ENCODE data around the gene ZIC1. TPM values are rescaled to one million over a fixed set of nuclear protein-coding genes. Genes with fewer than 3 reads are reported as not detected.
A peak's percentile ranks its signal among the peaks of the same experiment; 100 is the strongest.

Gene ZIC1
- total RNA-seq, 1 donor from 2014 or later: 20.0 TPM

DNA sequence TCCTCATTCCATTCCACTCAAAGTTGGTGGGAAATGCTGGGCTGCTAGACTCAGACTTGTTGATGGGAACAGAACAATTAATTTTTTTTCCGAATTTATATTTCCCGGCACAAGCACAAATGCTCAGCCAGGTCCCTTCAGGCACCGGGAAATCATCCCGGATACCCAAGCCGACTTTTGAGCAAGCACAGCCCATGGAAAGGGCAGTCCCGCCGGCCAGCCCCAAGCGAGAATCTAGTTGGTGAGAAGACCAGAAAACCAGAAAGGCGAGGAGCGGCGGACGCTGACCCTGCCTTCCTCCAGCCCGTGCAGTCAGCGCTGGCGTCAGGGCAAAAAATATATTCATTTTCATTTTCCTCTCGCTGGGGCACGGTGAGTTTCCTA, 2.1 kb upstream of the ZIC1 start:
- FAIRE-seq: no peak

DNA sequence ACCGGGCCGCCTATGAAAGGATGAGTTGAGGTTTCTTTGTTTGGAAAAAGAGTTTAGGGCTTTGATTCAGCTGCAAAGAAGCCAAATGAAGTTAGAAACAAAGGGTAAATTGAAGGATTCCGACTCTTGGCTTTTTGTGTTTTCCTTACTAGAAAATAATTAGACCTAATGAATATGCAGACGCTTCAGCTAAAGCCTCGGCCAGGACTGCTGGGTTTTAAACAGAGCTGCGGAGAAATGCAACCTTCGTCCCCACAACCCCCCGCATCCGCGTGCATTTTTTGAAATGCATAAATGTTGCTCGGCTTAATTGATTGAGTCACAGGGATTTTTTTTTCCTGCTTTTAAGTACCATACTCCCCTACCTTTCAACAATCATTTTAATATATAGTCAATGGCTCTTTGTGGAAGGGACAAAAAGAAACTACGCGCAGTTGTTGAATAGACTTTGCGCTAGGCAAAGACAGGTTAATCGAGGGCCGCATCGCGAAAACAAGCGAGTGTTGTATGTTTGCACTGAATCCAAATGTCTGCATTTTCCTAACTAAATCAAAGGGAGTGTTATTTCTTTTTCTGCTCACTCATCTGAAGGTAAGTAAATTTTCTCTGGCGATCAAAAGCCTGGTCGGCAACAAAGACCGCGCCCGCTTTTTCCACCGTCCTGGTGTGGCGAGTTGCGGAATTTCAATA, 1.5 kb upstream of the ZIC1 start:
- FAIRE-seq: no peak
- DNase-seq (ENCODE audit: low spot score in 2 of 2): no peak

More for the DNA sequence above, 2.1 kb upstream of the ZIC1 start:
- no peak for DNase-seq (ENCODE audit: low spot score in 2 of 2)

DNA sequence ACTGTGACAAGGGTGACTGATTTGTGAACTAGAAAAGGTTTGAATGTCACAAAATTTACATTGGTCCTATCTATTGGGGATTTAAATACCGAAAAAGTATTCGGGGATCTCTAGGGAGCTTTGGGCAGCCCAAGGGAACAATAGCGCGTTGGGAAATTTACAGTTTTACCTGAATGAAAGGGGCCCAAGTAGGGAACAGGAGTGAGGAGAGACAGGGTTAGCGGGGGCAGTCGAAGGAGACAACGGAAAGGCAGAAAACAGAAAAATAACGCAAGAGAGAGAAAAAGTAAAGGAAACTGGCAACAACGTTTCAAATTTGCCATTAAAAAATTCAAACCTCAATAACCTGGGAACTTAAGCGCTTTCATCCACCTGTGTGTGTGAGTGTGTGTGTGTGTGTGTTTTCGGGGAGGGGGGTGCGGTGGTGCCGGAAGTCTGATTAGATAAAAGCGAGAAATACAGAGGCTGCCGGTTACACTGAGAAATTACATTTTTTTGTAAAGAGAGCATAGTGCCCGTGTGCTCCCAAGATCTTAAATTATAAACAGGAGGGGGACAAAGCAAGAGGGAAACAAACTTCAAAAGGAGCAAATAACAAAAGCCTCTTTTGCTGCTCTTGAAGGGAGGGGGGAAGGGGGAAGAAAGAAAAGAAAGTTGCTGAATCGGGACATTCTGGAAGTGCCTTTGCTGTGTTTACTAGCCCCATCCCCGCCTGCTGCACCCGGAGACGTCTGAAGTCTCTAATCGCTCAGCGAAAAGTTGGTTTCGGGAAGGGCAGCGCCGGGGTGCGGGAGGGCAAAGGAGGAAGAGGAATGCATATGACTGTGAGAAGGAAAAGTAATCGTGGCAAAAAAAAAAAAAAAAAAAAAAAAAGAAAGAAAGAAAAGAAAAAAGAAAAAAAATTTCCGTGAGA, 721 bp upstream of the ZIC1 start:
- FAIRE-seq: no peak
- DNase-seq (ENCODE audit: low spot score in 2 of 2): no peak

DNA sequence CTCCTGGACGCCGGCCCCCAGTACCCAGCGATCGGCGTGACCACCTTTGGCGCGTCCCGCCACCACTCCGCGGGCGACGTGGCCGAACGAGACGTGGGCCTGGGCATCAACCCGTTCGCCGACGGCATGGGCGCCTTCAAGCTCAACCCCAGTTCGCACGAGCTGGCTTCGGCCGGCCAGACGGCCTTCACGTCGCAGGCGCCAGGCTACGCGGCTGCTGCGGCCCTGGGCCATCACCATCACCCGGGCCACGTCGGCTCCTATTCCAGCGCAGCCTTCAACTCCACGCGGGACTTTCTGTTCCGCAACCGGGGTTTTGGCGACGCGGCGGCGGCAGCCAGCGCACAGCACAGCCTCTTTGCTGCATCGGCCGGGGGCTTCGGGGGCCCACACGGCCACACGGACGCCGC, 956 bp downstream of the ZIC1 start:
- FAIRE-seq (no peak), DNase-seq (ENCODE audit: low spot score in 2 of 2) (no peak)

DNA sequence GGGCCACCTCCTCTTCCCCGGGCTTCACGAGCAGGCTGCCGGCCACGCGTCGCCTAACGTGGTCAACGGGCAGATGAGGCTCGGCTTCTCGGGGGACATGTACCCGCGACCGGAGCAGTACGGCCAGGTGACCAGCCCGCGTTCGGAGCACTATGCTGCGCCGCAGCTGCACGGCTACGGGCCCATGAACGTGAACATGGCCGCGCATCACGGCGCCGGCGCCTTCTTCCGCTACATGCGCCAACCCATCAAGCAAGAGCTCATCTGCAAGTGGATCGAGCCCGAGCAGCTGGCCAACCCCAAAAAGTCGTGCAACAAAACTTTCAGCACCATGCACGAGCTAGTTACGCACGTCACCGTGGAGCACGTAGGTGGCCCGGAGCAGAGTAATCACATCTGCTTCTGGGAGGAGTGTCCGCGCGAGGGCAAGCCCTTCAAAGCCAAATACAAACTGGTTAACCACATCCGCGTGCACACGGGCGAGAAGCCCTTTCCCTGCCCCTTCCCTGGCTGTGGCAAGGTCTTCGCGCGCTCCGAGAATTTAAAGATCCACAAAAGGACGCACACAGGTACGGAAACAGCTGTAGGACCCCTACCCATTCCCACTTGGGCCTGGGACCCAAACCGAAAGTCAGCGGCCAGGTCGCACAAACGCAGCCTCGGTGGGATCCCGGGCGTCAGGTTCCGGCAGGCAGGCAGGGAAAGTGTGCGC, 1.5 kb downstream of the ZIC1 start:
- no peak for DNase-seq (ENCODE audit: low spot score in 2 of 2)
- no peak for FAIRE-seq

DNA sequence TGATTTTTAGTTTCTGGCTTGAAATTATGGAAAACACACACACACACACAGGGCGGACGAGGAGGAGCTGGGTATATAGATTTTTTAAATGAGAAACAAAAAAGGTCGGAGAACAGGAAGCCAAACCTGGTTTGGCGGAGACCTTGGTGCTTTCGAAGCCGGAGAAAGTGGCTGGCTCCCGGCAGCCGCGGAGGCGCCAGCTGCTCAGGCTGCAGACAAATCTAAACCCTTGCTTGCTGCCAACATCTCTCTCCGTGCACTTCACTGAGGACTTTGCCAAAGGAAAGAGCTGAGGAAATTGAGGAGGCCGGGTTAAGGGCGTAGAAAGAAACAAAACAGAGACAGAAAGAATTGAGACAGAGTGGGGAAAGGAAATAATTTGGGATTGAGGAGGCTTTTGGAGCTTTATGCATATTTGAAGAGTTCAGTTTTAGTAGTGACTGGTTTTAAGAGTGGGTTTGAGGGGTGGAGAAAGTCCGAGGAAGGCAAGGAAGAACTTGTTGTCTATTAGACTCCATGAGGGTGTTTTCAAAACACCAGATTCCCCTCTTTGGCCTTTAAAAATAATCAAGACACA, 2.2 kb downstream of the ZIC1 start:
- FAIRE-seq: no peak
- no peak for DNase-seq (ENCODE audit: low spot score in 2 of 2)

DNA sequence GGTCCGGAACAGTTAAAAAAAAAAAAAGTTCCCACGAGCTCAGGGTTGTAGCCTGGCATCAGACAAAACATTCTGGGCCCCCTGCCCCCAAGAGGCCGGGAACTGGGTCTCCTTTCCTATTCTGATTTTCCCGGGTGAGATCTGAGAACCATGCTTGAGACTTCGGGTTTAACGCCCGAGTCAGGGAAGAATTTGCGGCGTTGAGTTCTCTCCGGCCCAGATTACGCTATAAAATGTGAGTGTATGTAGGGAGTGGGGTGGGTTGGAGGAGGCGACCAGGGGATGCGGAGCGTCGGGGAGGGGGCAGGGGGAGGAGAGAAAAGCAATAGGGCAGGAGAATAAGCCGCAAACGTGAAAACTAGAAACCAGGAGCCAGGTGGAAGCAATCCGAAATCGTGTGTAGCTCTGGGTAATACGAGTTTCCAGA, 2.7 kb downstream of the ZIC1 start:
- DNase-seq (ENCODE audit: low spot score in 2 of 2) (no peak), FAIRE-seq (no peak)

DNA sequence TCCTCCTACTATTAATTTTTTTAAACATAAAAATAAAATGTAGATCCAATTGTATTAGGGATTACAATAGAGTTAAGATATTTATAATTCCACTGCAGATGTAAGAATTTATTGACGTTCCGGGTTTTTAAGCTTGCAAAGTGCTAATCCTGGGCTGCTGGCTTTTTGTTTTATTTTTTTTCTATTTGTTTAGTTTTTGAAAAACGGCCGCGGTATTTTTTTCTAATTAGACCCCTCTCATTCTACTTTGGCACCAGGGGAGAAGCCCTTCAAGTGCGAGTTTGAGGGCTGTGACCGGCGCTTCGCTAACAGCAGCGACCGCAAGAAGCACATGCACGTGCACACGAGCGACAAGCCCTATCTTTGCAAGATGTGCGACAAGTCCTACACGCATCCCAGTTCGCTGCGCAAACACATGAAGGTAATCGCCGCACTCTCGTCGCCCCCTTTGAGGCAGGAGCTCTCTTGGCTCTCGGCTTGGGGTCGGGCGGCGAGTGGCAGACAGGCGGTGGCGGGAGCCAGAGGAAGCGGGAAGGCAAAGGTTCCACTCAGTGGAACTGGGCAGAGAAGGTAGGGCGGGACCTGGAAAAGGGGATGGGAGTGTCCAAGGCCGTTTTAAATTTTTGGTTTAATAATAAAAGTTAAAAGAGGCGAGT, 3.2 kb downstream of the ZIC1 start:
- FAIRE-seq (no peak), DNase-seq (ENCODE audit: low spot score in 2 of 2) (peak in 1 of 2 donors; percentile 10)

DNA sequence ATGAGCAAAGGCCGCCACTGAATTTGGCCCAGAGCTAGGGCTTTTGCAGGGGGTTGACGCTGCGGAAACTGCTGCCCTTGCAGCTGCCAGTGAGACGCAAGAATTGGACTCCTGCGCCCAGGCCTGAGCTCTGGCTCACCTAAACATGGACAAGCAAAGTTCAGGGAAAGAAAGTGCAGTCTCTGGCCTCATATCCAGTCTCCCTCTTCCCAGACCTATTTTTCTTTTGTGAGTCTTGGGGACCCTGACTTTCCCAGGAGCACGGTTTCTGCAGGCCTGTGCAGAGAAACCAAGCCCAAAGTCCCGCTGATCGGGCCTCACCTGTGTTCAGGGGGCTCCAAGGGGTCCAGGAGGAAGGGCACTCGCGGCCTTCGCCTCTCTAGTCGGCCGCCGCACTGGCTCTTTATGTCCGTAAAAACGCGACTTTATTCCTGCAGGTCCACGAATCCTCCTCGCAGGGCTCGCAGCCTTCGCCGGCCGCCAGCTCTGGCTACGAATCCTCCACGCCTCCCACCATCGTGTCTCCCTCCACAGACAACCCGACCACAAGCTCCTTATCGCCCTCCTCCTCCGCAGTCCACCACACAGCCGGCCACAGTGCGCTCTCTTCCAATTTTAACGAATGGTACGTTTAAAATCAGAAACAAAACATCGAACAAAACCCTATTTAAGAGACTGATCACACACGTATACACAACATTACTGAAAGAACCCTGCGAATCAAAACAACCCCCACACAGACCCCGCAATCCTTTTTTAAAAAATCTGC, 3.9 kb downstream of the ZIC1 start:
- no peak for FAIRE-seq
- peak; percentile 10 to 21 for DNase-seq (ENCODE audit: low spot score in 2 of 2)

DNA sequence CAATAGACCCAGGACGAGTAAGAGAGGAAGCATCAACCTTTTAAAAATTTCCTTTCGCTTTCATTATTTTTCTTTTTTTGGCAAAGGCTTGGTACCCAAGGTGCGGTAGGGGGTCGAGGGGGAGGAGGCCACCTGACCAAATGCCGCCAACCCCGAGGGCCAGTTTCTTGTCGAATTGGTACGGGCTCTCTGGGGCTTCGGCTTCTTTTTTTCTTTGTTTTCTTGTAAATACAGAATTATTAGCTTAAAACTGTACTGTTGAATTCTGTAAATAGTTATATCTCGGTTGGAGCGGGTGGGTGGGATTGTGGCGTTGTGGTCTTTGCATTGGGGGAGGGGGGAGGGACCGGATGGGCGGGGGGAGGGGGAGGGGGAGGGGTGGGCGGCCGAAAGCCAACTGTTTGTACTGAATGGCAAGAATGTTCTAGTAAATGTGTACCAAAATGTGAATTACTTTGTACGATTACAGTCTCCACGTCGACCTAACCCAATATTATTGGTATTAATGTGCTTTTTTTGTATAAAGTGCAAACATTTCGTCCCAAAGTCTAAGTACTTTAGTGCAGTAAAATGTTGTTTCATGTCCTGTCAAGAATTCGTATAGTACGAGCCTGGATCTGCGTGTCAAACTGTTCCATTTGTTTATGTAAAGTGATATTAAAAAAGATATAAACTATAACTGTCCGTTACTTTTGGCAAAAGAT, 4.7 kb downstream of the ZIC1 start:
- peak in 1 of 2 donors; percentile 4 for DNase-seq (ENCODE audit: low spot score in 2 of 2)
- FAIRE-seq: no peak

DNA sequence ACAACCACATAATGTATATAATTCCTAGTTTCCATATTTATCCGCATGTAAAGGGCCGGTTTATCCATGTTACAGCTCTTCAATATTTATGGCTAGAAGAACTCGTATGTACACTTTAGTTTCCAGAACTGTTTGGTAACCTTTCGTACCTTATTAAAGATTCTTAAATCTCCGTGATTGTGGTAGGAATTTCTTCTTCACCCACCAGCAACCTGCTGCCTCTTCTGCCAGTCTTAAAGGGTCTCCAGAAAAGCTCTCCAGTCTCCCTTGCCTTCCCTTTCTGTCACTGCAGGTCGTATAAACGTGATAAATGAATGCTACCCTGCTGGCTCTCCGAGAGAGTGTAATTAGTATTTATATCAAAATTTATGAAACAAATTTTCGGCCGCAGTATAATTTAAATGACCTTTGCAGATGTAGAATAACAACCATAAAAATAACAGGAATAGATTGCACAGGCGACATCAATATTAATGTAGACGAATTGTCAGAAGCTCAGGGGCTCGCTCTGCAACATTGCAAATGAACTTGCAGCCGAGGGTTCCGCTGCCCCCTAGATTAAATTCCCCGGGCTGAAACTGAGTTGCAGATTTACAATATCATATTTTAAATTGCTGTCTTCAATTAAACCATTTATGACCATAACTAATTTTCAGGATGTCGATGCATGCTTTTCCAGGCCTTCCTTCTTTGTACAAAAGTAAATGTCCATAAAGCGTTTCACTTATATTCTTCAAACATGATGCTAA, 5.4 kb downstream of the ZIC1 start:
- DNase-seq (ENCODE audit: low spot score in 2 of 2): peak in 1 of 2 donors; percentile 4
- FAIRE-seq: no peak

DNA sequence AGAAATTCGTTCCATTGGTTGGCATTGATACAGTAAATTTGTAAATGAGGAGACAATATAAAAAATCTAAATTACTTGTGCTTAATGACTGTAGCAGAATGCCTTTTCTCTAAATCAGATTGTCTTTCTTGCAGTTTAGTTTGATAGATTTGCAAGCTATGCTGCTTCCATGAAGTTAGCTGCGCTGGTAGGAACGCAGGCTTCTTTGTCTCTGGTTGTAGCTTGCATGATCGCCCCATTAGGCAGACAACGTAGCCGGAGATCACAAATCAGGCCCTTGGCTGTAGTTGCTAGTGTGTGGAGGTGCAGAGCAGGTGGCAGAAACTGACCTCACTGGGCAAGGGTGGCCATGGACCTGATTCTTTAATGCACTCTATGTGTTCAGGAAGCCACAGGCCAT, 6.1 kb downstream of the ZIC1 start:
- DNase-seq (ENCODE audit: low spot score in 2 of 2): peak in 1 of 2 donors; percentile 5
- FAIRE-seq: no peak

DNA sequence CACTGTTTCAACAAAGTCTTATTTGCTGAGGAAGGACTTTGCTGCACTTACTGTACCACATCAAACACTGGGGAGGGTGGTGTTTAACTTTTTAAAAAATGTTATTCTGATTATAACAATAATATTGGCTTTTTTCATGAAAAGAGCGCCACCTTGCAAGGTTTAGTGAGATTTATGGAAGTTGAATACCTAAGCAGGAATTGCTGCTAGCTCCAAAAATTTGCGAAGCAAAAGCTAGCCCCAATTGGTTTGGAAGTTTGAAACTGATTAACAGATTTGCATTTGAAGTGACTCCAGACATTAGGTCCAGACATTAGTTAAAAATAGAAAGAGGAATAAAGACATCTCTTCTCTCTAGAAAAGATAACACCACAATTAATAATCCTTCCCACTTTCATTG, 6.7 kb downstream of the ZIC1 start:
- DNase-seq (ENCODE audit: low spot score in 2 of 2) (peak in 1 of 2 donors; percentile 10), FAIRE-seq (no peak)

DNA sequence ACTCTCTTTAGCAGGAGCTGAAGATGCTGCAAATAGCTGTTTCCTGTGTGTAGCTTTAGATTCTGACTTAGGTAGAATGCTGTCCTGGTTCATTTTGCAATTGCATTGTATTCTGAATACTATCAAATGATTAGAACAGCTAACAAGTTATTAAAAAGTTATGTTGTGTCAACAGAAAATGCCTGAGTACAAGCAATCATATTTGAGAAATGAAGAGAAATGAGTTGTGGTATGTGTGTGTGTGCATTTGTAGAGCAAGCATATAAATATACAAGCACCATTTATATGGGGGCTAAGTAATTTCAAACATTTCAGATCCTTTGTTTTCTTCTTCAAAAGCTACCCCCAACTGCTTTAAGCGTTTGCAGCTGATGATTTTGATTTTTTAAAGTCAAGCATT, 7.8 kb downstream of the ZIC1 start:
- FAIRE-seq: no peak
- DNase-seq (ENCODE audit: low spot score in 2 of 2): peak in 1 of 2 donors; percentile 2

DNA sequence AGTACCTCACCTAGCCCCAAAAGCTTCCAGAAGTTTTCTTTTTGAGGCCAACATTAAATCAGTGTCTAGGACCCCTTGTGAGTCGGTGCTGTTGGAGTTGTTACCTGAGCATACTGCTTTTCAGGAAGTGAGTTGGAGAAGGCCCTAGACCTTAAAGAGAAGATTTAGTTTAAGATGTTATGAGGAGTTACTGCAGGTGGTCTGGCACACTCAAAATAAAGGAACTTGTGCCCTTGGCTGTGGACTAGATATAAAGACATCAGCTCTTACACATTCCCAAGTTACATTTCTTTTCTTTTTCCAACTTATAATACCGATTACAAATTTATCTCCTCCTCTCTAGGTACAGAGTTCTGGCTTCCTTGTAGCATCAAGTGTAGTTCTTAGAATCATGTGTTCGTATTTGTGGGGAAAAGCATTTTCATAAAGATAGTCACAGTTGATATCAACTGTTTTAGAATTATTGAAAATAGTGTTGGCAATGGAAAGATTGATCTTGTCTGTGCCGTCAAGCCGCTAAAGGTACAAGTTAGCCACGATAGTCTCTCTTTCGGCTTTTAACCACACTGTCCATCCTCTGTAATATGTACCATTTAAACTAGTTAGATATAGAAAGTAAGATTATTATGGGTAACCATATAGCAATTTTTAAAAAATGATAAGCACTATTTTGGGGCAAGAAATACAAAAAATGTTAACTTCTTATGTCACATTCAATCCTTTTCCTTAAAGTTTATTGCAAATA, 8.6 kb downstream of the ZIC1 start:
- no peak for FAIRE-seq

DNA sequence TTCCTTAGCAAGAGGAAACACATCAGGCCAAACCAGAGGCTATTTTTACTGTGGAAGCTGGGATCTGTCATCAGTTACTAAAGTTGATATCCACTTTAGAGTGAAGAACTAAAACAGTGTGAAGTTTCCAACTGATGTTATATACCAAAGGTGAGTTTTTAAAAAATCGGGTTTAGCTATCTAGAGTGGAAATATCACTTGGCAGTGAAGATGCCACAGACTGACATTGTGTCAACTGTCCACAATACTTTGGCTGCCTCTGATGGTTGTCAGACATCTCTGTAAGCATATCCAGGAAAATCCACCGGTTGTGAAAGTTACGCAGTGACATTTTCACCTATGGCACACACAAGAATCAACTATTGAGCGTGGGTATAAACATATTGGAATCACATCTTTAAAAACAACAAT, 9.2 kb downstream of the ZIC1 start:
- FAIRE-seq: no peak
- peak in 1 of 2 donors; percentile 17 for DNase-seq (ENCODE audit: low spot score in 2 of 2)

More for the DNA sequence above, 8.6 kb downstream of the ZIC1 start:
- DNase-seq (ENCODE audit: low spot score in 2 of 2): peak in 1 of 2 donors; percentile 5
